Type B pancreatic cell (in vitro differentiated cells): ENCODE data around the gene CD40LG. TPM values are rescaled to one million over a fixed set of nuclear protein-coding genes. Genes with fewer than 3 reads are reported as not detected.

Experiments used
- DNase-seq: peaks from one replicate; pipeline ENCODE4 v3.0.0; 2021; ENCODE audit warnings: mixed read lengths; ENCODE audit not compliant: unreplicated experiment; ENCODE audit errors: extremely low spot score
- H3K27ac Mint-ChIP-seq: 2 replicates; pipeline ENCODE4 v1.8.0; 2021; ENCODE audit warnings: mild to moderate bottlenecking, mixed read lengths
- H3K27me3 Mint-ChIP-seq: 2 replicates; pipeline ENCODE4 v1.8.0; 2021; ENCODE audit warnings: mixed read lengths
- H3K36me3 Mint-ChIP-seq: 2 replicates; pipeline ENCODE4 v1.8.0; 2021; ENCODE audit warnings: mixed read lengths
- H3K4me1 Mint-ChIP-seq: one replicate; pipeline ENCODE4 v1.8.0; 2021; ENCODE audit warnings: mixed read lengths; ENCODE audit not compliant: unreplicated experiment
- H3K4me3 Mint-ChIP-seq: 2 replicates; pipeline ENCODE4 v1.8.0; 2021; ENCODE audit warnings: mild to moderate bottlenecking, mixed read lengths
- H3K9me3 Mint-ChIP-seq: 2 replicates; pipeline ENCODE4 v1.8.0; 2021; ENCODE audit warnings: mixed read lengths
- total RNA-seq: library from RNA; stranded (reverse); gene quantifications from 2 replicates; pipeline ENCODE4 v1.2.1, GENCODE V29; 2021; ENCODE audit warnings: low replicate concordance
- TF ChIP-seq, protein P1 (sequence below): fragments of 200-600 bp; sonication (generic); conservative IDR thresholded peaks from 2 replicates; pipeline ENCODE4 v1.5.0; 2021; ENCODE audit warnings: antibody characterized with exemption, mild to moderate bottlenecking

CD40LG gene
- total RNA-seq, 1 donor from 2014 or later = not detected

DNA sequence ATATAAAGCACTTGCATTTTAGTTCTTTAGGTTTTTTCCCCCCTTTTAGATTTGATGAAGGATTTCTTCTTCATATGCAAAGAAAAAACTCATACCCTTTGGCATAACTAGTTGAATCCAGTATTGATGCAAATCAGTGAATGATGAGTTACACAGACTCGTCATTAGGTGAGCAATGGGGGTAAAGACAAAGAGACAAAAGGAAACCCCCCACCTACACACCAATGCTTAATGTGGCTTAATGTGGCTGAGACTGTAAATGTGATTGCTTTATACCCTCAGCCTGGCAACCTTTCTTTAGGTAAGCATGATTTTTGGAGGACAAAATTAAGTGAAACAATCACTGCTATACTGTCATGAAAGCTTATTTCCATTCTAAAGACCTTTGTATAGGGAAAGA is 39.5 kb downstream of the CD40LG start:
- Mint-ChIP-seq H3K9me3 (peaks cover 4% of the 10 kb centered on the region), H3K4me1 (peaks cover 6% of the 10 kb centered on the region), H3K36me3 (no peaks in the 10 kb centered on the region), H3K27ac (no peak overlapping the region), H3K4me3 (no peak overlapping the region), H3K27me3 (no peaks in the 10 kb centered on the region)
- DNase-seq = no peak
- TF ChIP-seq, protein P1, sequence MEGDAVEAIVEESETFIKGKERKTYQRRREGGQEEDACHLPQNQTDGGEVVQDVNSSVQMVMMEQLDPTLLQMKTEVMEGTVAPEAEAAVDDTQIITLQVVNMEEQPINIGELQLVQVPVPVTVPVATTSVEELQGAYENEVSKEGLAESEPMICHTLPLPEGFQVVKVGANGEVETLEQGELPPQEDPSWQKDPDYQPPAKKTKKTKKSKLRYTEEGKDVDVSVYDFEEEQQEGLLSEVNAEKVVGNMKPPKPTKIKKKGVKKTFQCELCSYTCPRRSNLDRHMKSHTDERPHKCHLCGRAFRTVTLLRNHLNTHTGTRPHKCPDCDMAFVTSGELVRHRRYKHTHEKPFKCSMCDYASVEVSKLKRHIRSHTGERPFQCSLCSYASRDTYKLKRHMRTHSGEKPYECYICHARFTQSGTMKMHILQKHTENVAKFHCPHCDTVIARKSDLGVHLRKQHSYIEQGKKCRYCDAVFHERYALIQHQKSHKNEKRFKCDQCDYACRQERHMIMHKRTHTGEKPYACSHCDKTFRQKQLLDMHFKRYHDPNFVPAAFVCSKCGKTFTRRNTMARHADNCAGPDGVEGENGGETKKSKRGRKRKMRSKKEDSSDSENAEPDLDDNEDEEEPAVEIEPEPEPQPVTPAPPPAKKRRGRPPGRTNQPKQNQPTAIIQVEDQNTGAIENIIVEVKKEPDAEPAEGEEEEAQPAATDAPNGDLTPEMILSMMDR = no peak

DNA sequence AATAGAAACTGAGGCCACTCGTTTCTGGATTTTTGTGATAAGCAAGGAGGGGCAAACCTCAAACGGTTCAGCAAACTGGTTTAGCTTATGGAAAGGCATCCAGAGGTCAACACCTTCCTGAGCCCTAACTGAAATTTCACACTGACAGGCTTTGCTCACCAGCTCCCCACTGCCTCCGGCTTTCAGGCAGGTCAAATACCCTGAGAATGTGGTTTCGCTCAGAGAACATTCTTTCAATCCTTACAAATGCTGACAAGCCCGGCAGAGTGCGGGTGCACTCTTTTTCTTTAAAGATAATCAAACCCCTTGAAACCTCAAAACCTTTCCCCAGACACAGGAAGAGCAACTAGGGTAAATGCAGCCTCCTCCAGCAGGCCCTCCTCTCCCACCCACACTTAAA is 41.5 kb downstream of the CD40LG start:
- Mint-ChIP-seq H3K4me3 (no peak overlapping the region), H3K36me3 (no peaks in the 10 kb centered on the region), H3K27ac (peak overlapping the region; percentile 42), H3K27me3 (no peaks in the 10 kb centered on the region), H3K9me3 (peaks cover 4% of the 10 kb centered on the region), H3K4me1 (peaks cover 9% of the 10 kb centered on the region)
- no peak for DNase-seq
- TF ChIP-seq, protein P1 = no peak

DNA sequence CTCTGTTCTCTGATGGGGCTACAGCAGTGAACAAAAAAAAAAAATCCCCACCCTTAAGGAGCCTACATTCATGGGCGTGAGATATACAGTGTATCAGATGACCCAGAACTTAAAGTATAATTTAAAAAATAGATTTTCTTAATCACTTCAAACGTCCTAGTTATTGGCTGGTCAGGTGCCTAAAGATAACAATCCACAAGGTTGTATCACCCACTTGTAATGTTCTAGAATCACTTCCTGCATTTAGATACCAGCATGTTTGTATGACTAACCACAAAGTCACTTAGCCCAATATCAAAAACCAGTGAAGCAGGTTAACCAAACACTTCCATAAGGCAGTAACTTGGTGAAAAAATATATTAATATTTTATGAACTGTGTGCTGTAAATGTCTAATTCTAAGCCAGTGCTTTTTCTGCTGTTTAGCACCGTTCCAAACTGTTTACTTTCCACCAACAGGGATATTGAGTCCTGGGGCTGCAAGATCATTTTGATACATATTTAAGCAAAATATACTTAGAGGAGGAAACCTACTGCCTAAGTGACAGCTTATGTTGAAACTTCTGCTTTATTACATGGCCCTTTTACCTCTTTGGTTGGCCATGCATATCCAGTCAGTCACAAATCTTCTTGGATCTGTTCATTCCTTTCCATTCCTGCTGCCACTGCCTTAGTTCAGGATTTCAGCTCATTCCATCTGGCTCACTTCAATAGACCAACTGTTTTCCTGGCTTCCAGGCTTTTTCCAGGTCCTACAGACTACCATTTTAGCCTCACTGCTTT is 43.3 kb downstream of the CD40LG start:
- H3K36me3 Mint-ChIP-seq = no peaks in the 10 kb centered on the region
- DNase-seq = no peak
- TF ChIP-seq, protein P1 = no peak
- peaks cover 14% of the 10 kb centered on the region for H3K4me1 Mint-ChIP-seq
- peaks cover 4% of the 10 kb centered on the region for H3K9me3 Mint-ChIP-seq
- no peak overlapping the region for H3K4me3 Mint-ChIP-seq
- no peaks in the 10 kb centered on the region for H3K27me3 Mint-ChIP-seq
- no peak overlapping the region for H3K27ac Mint-ChIP-seq

DNA sequence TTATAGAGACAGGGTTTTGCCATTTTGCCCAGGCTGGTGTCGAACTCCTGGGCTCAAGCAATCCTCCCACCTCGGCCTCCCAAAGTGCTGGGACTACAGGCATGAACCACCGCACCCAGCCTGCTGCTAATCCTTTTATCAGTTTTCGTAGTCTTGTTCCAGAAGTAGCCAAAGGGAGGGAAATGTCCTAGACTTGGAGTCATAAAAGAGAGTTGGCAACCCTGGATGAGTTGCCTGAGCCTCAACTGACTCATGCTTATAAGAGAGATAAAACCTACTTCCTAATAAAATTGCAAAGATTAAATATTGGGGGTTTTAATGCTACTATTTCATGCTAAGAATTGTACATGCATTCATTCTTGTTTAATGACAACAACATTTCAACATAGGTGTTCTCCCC is 44.3 kb downstream of the CD40LG start:
- TF ChIP-seq, protein P1 = no peak
- H3K27me3 Mint-ChIP-seq = no peaks in the 10 kb centered on the region
- no peak overlapping the region for H3K4me3 Mint-ChIP-seq
- H3K9me3 Mint-ChIP-seq = peaks cover 4% of the 10 kb centered on the region
- H3K4me1 Mint-ChIP-seq = peaks cover 14% of the 10 kb centered on the region
- H3K36me3 Mint-ChIP-seq = no peaks in the 10 kb centered on the region
- no peak for DNase-seq
- no peak overlapping the region for H3K27ac Mint-ChIP-seq

DNA sequence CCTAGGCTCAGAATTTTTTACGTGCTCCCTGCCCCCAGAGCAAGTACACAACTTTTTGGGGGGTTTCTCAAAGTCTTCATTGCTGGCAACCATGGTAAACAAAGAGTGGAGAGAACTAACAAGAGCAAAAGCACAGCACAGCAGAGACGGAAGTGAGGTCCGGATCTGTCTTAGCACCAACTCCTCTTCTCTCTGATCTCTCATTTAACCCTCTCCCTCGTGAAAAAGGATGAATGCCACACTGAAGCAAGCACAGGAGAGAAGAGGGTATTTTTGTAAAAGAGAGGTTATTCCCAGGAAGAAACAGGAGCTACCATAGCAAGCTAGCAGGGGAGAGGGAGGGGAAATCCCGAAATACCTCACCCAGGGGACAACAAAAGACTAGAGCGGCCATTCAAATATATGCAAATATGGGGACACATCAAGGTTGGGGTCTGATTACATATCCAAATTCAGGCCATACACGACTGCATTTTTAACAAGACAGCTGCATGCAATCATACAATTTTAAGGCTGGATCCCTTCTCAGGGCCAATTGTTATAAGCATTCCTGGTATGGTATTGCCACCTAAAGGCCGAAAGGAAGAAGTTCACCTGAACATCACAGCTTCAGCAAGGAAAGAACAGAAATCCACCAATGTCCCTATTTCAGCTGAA is 46.6 kb downstream of the CD40LG start:
- DNase-seq = no peak

More for the DNA sequence above, 46.6 kb downstream of the CD40LG start:
- Mint-ChIP-seq H3K9me3 (peaks cover 4% of the 10 kb centered on the region), H3K27ac (peak overlapping the region; percentile 43), H3K4me3 (no peak overlapping the region), H3K36me3 (no peaks in the 10 kb centered on the region), H3K4me1 (peaks cover 8% of the 10 kb centered on the region), H3K27me3 (no peaks in the 10 kb centered on the region)
- TF ChIP-seq, protein P1 = peak; percentile 84
